GM10248 (cell line): ENCODE measurements around the gene TMEM178A.

Experiments
- CTCF ChIA-PET: fragments of 300-600 bp; sonication (Branson Sonifier 250); formaldehyde crosslinking; extraction: SDS; loops from one replicate; lab custom pipeline; 2021; ENCODE audit warnings: antibody characterized with exemption; lab: Yijun Ruan, JAX
- POLR2A ChIA-PET: fragments of 350-650 bp; sonication (Branson Sonifier 250); formaldehyde crosslinking; extraction: SDS; loops from one replicate; lab custom pipeline; 2020; ENCODE audit warnings: antibody characterized with exemption; lab: Yijun Ruan, JAX
- DNase-seq: peaks from one replicate; pipeline ENCODE4 v3.0.0; 2012; ENCODE audit errors: extremely low spot score
- TF ChIP-seq, protein P1 (sequence below): IDR thresholded peaks from 2 replicates; pipeline ENCODE4 v1.5.1; 2012; ENCODE audit warnings: mild to moderate bottlenecking, low read depth; ENCODE audit errors: extremely low read depth, missing control alignments, control extremely low read depth

The TMEM178A gene

DNA sequence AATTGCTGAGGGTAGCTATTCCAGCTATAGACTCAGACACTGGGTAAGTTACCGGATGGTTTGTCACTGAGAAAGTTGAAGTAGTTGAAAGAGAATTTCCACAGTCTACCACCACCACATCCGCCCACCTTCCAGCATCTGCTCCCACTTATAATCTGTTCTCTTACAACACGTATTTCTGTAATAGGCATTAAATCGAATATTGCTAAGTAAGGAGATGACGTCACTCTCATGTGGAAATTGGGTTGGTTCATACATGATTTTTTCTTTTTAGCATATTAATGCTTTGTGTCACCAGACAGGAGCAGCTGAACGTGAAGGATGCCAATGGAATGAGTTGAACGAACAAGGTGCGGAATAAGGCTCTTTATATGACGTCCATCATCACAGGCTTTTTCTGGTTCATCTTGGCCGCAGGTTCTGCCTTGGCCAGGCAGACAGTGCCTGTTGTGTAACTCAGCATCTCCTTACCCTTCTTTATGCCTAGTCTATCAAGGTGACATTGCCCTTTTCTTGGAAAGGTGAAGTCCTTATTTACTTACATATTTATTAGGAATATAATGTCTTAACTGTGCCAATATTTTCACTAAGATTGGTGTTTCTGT lies 67.5 kb downstream of the TMEM178A start:
- DNase-seq, result no peak
- ChIA-PET CTCF (interaction anchor here (1.0 to 11.7 kb wide), 8 partner anchors 13 to 786 kb away, joined by 3 to 193 read pairs (median 3); no protein-coding TSS in a partner anchor), POLR2A (no interaction called here)
- TF ChIP-seq, protein P1, sequence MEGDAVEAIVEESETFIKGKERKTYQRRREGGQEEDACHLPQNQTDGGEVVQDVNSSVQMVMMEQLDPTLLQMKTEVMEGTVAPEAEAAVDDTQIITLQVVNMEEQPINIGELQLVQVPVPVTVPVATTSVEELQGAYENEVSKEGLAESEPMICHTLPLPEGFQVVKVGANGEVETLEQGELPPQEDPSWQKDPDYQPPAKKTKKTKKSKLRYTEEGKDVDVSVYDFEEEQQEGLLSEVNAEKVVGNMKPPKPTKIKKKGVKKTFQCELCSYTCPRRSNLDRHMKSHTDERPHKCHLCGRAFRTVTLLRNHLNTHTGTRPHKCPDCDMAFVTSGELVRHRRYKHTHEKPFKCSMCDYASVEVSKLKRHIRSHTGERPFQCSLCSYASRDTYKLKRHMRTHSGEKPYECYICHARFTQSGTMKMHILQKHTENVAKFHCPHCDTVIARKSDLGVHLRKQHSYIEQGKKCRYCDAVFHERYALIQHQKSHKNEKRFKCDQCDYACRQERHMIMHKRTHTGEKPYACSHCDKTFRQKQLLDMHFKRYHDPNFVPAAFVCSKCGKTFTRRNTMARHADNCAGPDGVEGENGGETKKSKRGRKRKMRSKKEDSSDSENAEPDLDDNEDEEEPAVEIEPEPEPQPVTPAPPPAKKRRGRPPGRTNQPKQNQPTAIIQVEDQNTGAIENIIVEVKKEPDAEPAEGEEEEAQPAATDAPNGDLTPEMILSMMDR, result no peak

DNA sequence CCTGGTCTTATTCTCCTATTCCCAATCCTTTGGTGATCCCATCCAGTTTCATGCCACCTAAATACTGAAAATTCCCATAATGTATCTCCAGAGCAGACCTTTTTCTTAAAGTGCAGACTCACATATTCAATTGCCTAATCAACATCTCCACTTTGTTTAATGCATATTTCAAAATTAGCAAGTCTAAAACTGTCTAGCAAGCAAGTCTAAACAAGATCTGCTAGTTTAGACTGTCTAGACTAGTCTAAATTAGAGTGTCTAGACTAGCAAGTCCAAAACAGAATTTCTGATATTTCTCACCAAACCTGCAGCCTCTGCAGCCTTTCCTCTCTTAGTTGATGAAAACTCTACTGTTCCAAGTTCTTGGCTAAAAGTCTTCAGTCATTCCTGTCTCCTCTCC lies 68.7 kb downstream of the TMEM178A start:
- no peak for DNase-seq
- ChIA-PET CTCF (interaction anchor here (1.0 to 11.7 kb wide), 2 partner anchors 12 to 787 kb away, joined by 3 to 193 read pairs; no protein-coding TSS in a partner anchor), POLR2A (no interaction called here)
- TF ChIP-seq, protein P1, result no peak

DNA sequence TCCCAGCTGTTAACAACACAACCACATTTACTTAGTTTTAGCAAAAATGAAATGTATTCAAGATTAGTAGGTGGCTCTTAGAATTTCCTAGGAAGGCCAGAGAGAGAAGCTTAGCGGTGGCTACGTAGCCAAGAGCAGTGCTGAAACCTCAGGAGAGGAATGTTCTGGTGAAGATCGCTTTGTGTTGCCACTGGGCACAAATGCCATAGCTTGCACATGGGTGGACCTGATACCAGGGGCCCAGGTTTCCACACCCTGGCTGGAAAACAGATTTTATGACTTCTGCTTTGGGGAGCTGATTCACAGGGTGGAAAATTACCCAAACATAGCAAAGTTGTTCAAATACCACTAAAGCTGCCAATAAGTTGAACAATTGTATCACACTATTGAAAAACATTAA lies 69.9 kb downstream of the TMEM178A start:
- POLR2A ChIA-PET, result no interaction called here
- CTCF ChIA-PET, result interaction anchor here (1.2 to 11.7 kb wide), 2 partner anchors 10 to 11 kb away, joined by 3 to 193 read pairs; no protein-coding TSS in a partner anchor
- TF ChIP-seq, protein P1, result no peak
- DNase-seq, result no peak

DNA sequence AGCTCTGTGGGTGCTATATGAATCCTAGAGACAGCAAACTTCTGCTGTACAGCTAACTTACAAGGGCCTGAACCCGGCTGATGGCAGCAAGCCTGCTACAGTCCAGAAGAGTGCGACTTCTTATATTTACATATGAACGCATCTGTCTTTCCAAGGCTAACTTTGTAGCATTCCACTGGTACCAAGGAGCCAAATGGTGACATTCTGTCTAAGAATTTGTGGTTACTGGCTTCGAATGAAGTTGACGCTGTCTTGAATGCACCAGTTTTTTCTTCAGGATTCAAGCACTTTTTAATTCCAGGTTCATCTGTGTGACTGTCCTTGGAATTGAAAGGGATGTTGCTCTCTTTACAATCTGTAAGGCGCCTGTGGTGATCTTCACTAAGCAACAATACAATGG lies 70.9 kb downstream of the TMEM178A start:
- DNase-seq, result no peak
- TF ChIP-seq, protein P1, result no peak
- POLR2A ChIA-PET, result no interaction called here
- CTCF ChIA-PET, result interaction anchor here (11.7 to 20.4 kb wide), 2 partner anchors 6 to 10 kb away, joined by 193 read pairs; no protein-coding TSS in a partner anchor

DNA sequence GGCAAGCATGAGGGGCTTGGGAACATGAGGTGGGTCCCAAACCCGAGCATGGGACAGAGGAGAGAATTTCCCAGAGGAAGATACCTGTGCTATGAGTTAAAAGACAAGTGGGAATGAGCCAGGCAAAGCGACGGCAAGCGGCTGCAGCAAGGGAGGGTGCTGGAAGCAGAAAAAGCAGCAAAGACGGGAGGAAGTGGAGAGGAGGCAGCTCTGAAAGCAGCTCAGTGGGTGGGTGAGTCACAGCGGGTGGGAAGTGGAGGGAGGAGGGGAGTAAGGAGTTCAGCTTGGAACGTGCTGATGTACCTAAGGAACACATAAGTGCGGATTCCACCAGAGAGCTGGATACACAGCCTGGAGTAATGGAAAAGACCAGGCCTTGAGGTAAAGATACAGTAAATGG lies 71.9 kb downstream of the TMEM178A start:
- CTCF ChIA-PET, result interaction anchor here (1.4 to 20.4 kb wide), 2 partner anchors 7 to 13 kb away, joined by 3 to 193 read pairs; no protein-coding TSS in a partner anchor
- POLR2A ChIA-PET, result no interaction called here
- DNase-seq, result no peak

DNA sequence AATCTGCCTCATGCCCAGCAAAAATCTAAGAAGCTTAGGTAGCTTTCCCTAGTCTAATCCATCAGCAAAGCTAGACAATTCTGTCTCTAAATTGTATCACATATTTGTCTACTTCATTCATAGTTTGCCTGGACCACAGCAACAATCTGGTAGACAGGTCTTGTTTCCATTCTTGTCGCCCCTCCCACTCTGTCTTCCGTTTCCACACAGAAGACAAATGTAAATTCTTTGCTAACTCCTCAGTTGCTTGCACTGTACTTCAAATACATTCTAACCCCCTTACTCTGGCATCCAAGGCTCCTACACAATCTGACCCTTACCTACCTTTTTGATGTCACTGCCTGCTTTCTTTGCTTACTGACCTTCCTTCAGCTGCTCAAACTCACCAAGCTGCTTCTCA lies 73.2 kb downstream of the TMEM178A start:
- CTCF ChIA-PET, result interaction anchor here (1.4 to 20.4 kb wide), 2 partner anchors 8 to 12 kb away, joined by 3 to 193 read pairs; no protein-coding TSS in a partner anchor
- no peak for DNase-seq
- TF ChIP-seq, protein P1, result no peak
- POLR2A ChIA-PET, result no interaction called here

More for the DNA sequence above, 71.9 kb downstream of the TMEM178A start:
- TF ChIP-seq, protein P1, result no peak
